GM21367 (cell line): ENCODE measurements around the gene ARPC2.
A peak's percentile ranks its signal among the peaks of the same experiment; 100 is the strongest.
"Not testable (repeated sequence)": the region's sequence is repeated elsewhere in the genome, so short reads cannot be mapped to it uniquely, and the experiment has no call there.

Experiments
- ATAC-seq: cut with Tn5 transposase; IDR thresholded peaks from one replicate; pipeline ENCODE4 v1.9.1; 2021; ENCODE audit not compliant: unreplicated experiment

Gene ARPC2

DNA sequence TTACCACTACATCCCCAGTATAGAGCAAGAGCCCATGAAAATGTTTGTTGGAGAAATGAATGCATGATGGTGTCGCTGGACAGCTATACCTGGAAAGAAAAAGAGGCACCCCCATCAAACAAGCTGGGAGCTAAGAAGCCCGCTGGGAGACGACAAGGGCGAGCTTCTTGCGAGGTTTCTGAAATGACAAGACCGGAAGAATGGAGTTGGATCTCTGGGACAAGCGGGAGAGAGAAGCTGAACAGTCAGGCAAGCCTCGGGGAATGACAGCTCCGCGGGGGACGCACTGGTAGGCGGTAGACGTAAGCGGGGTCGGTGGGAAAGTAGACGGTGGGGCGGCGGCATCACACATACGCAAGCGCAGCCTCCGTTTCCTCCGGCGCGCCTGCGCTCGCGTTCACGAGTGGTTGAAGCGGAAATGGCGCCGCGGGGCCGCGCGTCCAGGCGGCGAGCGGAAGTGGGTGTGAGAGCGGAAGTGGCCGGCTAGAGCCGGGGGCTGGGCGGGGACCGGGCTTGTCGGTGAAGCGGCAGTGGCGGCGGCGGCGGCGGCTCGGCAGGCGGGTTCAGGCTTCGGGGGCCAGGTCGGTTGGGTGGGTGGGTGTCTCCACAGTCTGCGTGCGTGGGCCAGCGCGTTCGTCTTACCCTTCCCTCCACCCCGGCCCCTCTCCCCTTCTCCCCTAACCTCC lies at the start of gene ARPC2:
Gene ARPC2 (plus strand): TSS at position 516 of the 686 bp plus-strand sequence. CDS start 282 bp downstream, outside the sequence.
- peak; percentile 52 for ATAC-seq

- ATAC-seq: no peak
Observed at GRCh38 chr2:218168016-218168415, 49.0 kb upstream of the ARPC2 start.

DNA sequence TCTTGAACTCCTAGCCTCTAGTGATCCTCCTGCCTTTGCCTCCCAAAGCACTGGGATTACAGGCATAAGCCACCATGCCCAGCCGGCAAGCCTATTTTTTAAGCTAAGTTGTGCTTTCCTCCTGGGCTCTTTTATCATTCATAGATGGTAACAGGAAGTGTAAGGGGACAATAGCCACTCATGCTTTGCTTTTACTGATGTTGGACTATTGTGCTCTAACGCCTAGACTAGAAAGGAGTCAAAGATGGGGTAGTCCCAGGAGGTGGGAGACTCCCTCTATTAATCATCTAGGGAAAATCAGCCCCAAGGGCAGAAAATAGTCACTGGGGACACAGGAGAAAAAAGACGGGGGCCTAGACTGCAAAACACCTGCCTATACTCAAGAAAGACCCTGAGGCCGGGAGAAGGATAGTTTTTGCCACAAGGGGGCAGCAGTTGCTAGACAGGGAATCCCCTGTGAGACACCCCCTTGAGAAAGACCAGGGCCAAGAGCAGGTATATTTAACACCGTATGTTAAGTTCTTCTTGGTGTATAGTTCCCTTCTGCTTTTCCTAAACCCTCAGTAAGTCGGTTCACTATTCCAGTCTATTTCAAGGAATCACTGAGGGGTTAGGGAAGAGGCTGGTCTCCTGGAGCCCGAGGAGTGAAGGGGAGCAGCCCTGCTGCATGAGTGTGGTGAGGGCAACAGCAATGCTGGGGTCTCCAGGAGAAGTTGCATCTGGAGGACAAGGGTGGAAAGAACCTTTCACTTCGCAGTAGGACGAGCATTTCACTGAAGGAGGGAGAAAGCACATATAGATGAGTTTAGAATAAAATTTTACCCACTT lies 48.1 kb upstream of the ARPC2 start:
- ATAC-seq: no peak

DNA sequence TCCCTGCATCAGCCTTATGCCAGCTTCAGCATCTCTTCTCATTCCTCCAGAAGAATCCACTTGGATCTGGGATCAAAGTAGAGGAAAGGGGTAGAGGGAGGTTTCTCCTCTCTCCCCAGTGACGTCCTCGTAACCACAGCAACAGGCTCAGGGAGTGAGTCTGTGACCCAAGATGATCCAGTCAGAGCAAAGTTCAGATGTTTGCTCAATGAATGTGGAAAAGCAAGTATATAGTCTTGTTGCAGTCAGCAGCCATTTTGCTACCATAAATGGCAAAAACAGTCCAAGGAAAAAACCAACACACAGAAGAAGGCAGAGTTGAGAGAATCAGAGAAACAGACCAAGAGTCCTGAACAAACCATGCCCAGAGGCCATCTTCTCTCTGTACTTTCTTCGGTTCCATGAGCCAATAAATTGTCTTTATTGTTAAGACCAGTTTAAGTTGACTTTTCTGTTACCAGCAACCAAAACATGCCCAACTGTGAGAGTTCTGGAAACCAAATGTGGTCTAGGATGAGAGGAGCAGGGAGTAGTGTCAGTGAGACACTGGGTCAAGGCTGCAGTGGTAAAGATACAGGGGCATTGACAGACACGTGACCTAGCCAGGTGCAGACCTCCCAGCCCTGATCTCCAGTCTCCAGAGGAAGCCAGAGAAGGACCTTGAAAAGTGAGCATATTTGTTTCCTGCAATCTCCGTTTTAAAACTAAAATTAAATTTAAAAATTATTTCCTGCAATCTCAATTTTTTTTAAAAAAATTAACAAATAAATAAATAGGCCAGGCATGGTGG lies 47.0 kb upstream of the ARPC2 start:
- ATAC-seq: no peak

GRCh38 chr2:218171744-218172143 lies 45.2 kb upstream of the ARPC2 start:
- ATAC-seq: not testable (repeated sequence)

DNA sequence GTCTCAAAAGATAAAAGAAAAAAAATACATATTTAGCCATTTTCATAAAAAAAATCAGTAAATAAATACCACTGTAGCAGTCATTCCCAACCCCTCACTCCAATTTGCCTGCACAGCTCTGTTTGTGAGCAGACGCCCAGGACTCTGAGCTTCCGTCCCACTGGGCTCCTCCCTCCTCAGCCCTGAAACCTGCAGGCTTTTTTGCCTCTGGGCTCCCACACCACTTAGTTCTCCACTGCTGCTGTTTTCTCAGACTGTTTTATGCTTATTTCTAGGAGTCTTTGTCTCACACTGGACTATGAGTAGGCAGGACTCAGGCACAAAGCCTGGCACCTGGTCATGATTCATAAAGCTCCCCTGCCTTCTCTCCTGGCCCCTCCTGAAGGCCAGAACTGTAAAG lies 44.1 kb upstream of the ARPC2 start:
- ATAC-seq: no peak

GRCh38 chr2:218179782-218180181 lies 37.2 kb upstream of the ARPC2 start:
- ATAC-seq: no peak

DNA sequence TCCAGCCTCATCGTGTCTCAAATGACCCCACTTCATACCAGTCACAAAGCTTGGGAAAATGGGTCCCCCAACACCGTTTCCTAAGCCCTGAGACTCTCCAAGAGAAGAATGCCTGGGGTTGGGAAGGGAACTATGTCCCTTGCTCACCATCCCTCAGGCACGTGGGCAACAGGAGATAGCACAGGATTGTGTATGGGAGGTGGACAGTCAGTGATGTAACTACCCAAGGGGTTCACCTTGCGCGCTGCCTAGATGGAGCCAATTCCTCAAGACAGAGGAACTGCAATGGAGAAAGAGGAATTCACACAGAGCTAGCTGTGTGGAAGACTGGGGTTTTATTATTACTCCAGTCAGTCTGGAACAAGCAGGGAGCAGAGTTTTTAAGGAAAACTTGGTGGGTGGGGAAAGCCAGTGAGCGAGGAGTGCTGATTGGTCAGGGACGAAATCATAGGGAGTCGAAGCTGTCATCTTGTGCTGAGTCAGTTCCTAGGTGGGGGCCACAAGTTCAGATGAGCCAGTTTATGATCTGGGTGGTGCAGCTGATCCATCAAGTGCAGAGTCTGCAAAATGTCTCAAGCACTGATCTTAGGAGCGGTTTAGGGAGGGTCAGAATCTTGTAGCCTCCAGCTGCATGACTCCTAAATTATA lies 36.4 kb upstream of the ARPC2 start:
- no peak for ATAC-seq

GRCh38 chr2:218184331-218184730 lies 32.7 kb upstream of the ARPC2 start:
- no peak for ATAC-seq

DNA sequence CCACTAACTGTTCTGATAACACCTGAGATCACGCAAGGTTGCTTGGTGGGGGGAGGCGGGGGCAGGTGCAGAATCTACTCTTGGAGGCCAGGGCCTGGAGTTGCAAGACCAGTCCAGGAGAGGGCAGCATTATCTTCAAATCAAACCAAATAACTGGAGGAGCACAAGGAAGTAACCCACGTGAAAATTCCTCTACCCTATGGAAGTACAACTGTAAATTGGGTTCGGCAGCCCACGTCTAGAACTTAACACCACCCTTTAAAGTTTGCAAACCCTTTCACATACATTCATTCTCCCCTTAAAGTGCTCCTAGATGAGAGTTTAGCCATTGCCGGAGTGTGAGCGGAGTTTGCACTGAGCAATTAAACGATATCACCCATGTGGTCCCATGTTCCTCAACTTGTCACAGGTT lies 30.6 kb upstream of the ARPC2 start:
- ATAC-seq: no peak

DNA sequence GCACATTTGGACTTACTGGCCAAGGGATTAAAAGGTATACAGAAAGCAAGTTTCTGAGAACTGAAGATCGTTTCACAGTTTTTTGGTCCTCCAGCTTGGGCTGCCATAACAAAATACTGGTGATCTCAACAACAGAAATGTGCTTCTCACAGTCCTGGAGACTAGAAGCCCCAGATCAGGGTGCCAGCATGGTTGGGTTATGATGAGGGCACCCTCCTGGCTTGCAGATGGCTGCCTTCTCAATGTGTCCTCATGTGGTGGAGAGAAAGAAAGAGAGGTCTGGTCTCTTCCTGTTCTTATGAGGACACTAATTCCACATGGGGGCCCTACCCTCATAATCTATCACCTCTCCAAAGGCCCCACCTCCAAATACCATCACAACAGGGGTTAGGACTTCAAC lies 30.1 kb upstream of the ARPC2 start:
- ATAC-seq: no peak

GRCh38 chr2:218187296-218188015 lies 29.5 kb upstream of the ARPC2 start:
- ATAC-seq: no peak

DNA sequence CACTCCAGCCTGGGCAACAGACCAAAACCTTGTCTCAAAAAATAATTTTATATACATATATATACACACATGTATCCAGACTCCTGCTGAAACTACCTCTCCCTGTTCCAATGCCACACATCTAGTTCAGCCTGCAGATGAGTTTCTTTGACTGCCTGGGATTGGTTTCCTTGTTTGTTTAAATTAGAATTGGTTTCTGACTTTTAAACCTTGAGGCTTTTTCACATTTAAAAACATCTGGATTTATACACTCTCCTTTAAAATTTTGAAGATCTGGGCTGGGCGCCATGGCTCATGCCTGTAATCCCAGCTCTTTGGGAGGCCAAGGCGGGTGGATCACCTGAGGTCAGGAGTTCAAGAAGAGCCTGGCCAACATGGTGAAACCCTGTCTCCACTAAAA lies 28.5 kb upstream of the ARPC2 start:
- ATAC-seq: no peak

- ATAC-seq: no peak
Observed at GRCh38 chr2:218192902-218193430, 24.0 kb upstream of the ARPC2 start.

DNA sequence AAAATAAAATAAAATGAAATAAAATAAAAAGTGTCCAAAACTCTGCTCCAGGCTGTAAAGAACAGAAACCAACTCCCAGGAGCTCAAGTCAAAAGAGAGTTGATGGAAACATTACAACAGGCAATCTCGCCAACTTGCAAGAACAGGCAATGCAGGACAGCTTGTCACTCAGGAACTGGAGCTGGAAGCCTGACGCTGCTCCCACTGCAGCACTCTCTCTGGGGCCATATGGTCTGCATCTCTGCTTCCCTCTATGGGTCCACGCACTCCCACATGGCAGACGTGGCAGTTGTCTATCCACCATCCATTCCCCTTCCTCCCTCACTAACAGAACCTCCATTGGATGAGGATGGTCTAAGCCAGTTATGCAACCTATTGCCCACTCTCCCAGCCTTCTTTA lies 23.3 kb upstream of the ARPC2 start:
- ATAC-seq: no peak

GRCh38 chr2:218194880-218195279 lies 22.1 kb upstream of the ARPC2 start:
- ATAC-seq: no peak

- no peak for ATAC-seq
Observed at GRCh38 chr2:218196974-218197373, 20.0 kb upstream of the ARPC2 start.

DNA sequence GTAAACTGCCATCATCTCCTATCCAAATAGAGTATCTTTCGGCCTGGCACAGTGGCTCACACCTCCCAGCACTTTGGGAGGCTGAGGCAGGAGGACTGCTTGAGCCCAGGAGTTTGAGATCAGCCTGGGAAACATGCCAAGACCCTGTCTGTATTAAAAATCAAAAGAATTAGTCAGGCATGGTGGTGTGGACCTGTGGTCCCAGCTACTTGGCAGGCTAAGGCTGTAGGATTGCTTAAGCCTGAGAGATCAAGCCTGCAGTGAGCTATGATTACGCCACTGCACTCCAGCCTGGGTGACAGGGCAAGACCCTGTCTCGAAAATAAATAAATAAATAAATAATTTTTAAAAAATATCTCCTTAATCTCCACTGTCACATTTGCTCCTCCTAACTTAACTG lies 14.7 kb upstream of the ARPC2 start:
- no peak for ATAC-seq

DNA sequence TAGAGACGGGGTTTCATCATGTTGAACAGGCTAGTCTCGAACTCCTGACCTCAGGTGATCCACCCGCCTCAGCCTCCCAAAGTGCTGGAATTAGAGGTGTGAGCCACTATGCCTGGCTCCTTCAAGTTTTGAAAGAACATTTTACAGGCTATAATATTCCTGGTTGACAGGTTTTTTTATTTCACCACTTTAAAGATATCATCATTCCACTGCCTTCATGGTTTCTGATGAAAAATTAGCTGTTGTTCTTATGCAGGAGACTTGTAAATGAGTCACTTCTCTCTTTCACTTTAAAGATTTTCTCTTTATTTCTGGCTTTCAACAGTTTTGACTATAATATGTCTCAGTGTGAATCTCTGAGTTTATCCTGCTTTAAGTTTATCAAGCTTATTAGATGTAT lies 7.9 kb upstream of the ARPC2 start:
- no peak for ATAC-seq

GRCh38 chr2:218214116-218214515 lies 2.9 kb upstream of the ARPC2 start:
- no peak for ATAC-seq
